Ishikawa (cell line): Measurements from ENCODE around the gene CAMK1G.

Source experiments
- CEBPB ChIP-seq: IDR thresholded peaks from 2 replicates; pipeline ENCODE4 v1.6.1; 2012
- CREB1 ChIP-seq: IDR thresholded peaks from 2 replicates; pipeline ENCODE4 v1.6.1; 2012; ENCODE audit warnings: low read depth
- EGR1 ChIP-seq: IDR thresholded peaks from 2 replicates; pipeline ENCODE4 v1.6.1; 2012
- EP300 ChIP-seq: IDR thresholded peaks from 2 replicates; pipeline ENCODE4 v1.6.1; 2012; ENCODE audit warnings: borderline replicate concordance
- FOXM1 ChIP-seq: IDR thresholded peaks from 2 replicates; pipeline ENCODE4 v1.6.1; 2012; ENCODE audit warnings: low read depth, borderline replicate concordance
- MAX ChIP-seq: IDR thresholded peaks from 2 replicates; pipeline ENCODE4 v1.6.1; 2012
- NFIC ChIP-seq: IDR thresholded peaks from 2 replicates; pipeline ENCODE4 v1.6.1; 2012
- RAD21 ChIP-seq: IDR thresholded peaks from 2 replicates; pipeline ENCODE4 v1.6.1; 2012; ENCODE audit warnings: low read depth
- REST ChIP-seq: IDR thresholded peaks from 2 replicates; pipeline ENCODE4 v1.6.1; 2012; ENCODE audit warnings: low read depth, mild to moderate bottlenecking
- TAF1 ChIP-seq: IDR thresholded peaks from 2 replicates; pipeline ENCODE4 v1.6.1; 2012; ENCODE audit warnings: low read depth, mild to moderate bottlenecking
- TCF12 ChIP-seq: IDR thresholded peaks from 2 replicates; pipeline ENCODE4 v1.6.1; 2012; ENCODE audit warnings: low read depth
- TEAD4 ChIP-seq: IDR thresholded peaks from 2 replicates; pipeline ENCODE4 v1.6.1; 2012
- USF1 ChIP-seq: IDR thresholded peaks from 2 replicates; pipeline ENCODE4 v1.6.1; 2012
- YY1 ChIP-seq: IDR thresholded peaks from 2 replicates; pipeline ENCODE4 v1.6.1; 2012; ENCODE audit warnings: low read depth
- ZBTB7A ChIP-seq: IDR thresholded peaks from 2 replicates; pipeline ENCODE4 v1.6.1; 2012; ENCODE audit warnings: low read depth

The CAMK1G gene

GRCh38 chr1:209598227-209598626 is 14.7 kb downstream of the CAMK1G start:
- no peak for TF ChIP-seq ZBTB7A

- TF ChIP-seq EP300 (no peak), CREB1 (no peak), ZBTB7A (no peak)
Observed at GRCh38 chr1:209600541-209600940, 17.0 kb downstream of the CAMK1G start.

- no peak for TF ChIP-seq USF1
- TF ChIP-seq RAD21: peak; percentile 95
- TF ChIP-seq ZBTB7A: no peak
- TF ChIP-seq CEBPB: peak; percentile 38; the same call in 1 of the 2 replicates
Observed at GRCh38 chr1:209601809-209602657, 18.5 kb downstream of the CAMK1G start.

GRCh38 chr1:209603877-209604276 is 20.4 kb downstream of the CAMK1G start:
- TF ChIP-seq TEAD4: no peak
- TF ChIP-seq CEBPB: no peak
- no peak for TF ChIP-seq YY1
- TF ChIP-seq RAD21: no peak
- no peak for TF ChIP-seq CREB1
- no peak for TF ChIP-seq EP300
- no peak for TF ChIP-seq ZBTB7A
- no peak for TF ChIP-seq TCF12
- TF ChIP-seq MAX: no peak
- no peak for TF ChIP-seq FOXM1
- no peak for TF ChIP-seq TAF1
- TF ChIP-seq EGR1: no peak
- TF ChIP-seq REST: no peak
- no peak for TF ChIP-seq USF1
- TF ChIP-seq NFIC: no peak

GRCh38 chr1:209607102-209607794 is 23.7 kb downstream of the CAMK1G start:
- TF ChIP-seq REST: no peak
- TF ChIP-seq FOXM1: no peak
- TF ChIP-seq EP300: no peak
- no peak for TF ChIP-seq EGR1
- no peak for TF ChIP-seq ZBTB7A
- no peak for TF ChIP-seq YY1
- TF ChIP-seq CREB1: no peak
- TF ChIP-seq RAD21: no peak
- no peak for TF ChIP-seq MAX
- TF ChIP-seq TCF12: no peak
- no peak for TF ChIP-seq TEAD4
- no peak for TF ChIP-seq USF1
- no peak for TF ChIP-seq TAF1
- TF ChIP-seq CEBPB: no peak
- no peak for TF ChIP-seq NFIC

DNA sequence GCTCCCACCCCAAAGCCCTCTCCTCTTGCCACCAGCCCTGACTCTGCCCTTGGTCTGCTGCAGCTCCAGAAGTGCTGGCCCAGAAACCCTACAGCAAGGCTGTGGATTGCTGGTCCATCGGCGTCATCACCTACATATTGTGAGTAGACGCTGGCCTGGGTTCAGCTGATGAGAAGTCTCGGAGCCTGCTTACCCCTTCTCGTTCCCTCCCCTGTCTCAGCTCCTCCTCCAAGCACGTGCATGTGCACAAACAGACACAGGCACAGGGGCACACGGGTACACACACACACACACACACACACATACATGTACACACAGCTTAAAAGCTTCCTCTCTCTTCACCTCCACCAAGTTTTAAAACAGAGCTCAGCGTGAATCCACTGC is 24.3 kb downstream of the CAMK1G start:
- TF ChIP-seq RAD21: no peak
- no peak for TF ChIP-seq TCF12
- no peak for TF ChIP-seq NFIC
- no peak for TF ChIP-seq TEAD4
- no peak for TF ChIP-seq MAX
- no peak for TF ChIP-seq CREB1
- TF ChIP-seq USF1: no peak
